Stimulated activated CD8-positive, alpha-beta memory T cell treated with anti-CD3 and anti-CD28 coated beads, Interleukin-12 subunit alpha, Interleukin-12 subunit beta, amount 100 ng/mL, for 24 hours (primary cell): ENCODE measurements around the gene CNNM4.
A peak's percentile ranks its signal among the peaks of the same experiment; 100 is the strongest.

Experiments
- DNase-seq: peaks from one replicate; pipeline ENCODE4 v3.0.0-alpha.2; 2020; ENCODE audit errors: extremely low read depth

CNNM4 gene

GRCh38 chr2:96760036-96760985 lies at the start of gene CNNM4:
Gene CNNM4, plus strand, starts transcription at chr2:96760902. Its CDS starts 98 bp downstream, at chr2:96761000.
- peak; percentile 78 for DNase-seq

- DNase-seq = no peak
Observed at GRCh38 chr2:96710985-96711384, 49.7 kb upstream of the CNNM4 start.

- no peak for DNase-seq
Observed at GRCh38 chr2:96715658-96716057, 45.0 kb upstream of the CNNM4 start.

GRCh38 chr2:96716388-96716787 lies 44.3 kb upstream of the CNNM4 start:
- DNase-seq = no peak

- no peak for DNase-seq
Observed at GRCh38 chr2:96726131-96726530, 34.6 kb upstream of the CNNM4 start.

GRCh38 chr2:96727431-96727830 lies 33.3 kb upstream of the CNNM4 start:
- DNase-seq = no peak

- no peak for DNase-seq
Observed at GRCh38 chr2:96729748-96730147, 31.0 kb upstream of the CNNM4 start.

GRCh38 chr2:96730212-96730611 lies 30.5 kb upstream of the CNNM4 start:
- no peak for DNase-seq

GRCh38 chr2:96733931-96734330 lies 26.8 kb upstream of the CNNM4 start:
- DNase-seq = no peak

GRCh38 chr2:96734880-96735583 lies 25.7 kb upstream of the CNNM4 start:
- no peak for DNase-seq

GRCh38 chr2:96737251-96737650 lies 23.5 kb upstream of the CNNM4 start:
- DNase-seq = no peak

- DNase-seq = no peak
Observed at GRCh38 chr2:96737831-96738230, 22.9 kb upstream of the CNNM4 start.

GRCh38 chr2:96739076-96739632 lies 21.5 kb upstream of the CNNM4 start:
- DNase-seq = no peak

- peak; percentile 96 for DNase-seq
Observed at GRCh38 chr2:96739633-96740428, 20.9 kb upstream of the CNNM4 start, which contains the start of gene LMAN2L. Gene LMAN2L, minus strand, starts transcription at chr2:96740064. Its CDS starts 24 bp downstream, at chr2:96740040.

GRCh38 chr2:96747061-96747617 lies 13.6 kb upstream of the CNNM4 start:
- DNase-seq = no peak

- DNase-seq = no peak
Observed at GRCh38 chr2:96751800-96752199, 8.9 kb upstream of the CNNM4 start.

GRCh38 chr2:96753661-96754282 lies 6.9 kb upstream of the CNNM4 start:
- no peak for DNase-seq

- no peak for DNase-seq
Observed at GRCh38 chr2:96754317-96754716, 6.4 kb upstream of the CNNM4 start.

GRCh38 chr2:96756788-96757476 lies 3.8 kb upstream of the CNNM4 start:
- no peak for DNase-seq

GRCh38 chr2:96757477-96757860 lies 3.2 kb upstream of the CNNM4 start:
- DNase-seq = no peak
